MM.1S (cell line): ENCODE results near the gene TRAIP.
"Not testable (repeated sequence)": the region's sequence is repeated elsewhere in the genome, so short reads cannot be mapped to it uniquely, and the experiment has no call there.

Experiments used
- DNase-seq: peaks from one replicate; pipeline ENCODE4 v3.0.0-alpha.2; 2015
- H2AFZ ChIP-seq: fragments of 300-600 bp; sonication (generic); 2 replicates; pipeline ENCODE4 v1.6.0; 2016; ENCODE audit warnings: antibody characterized with exemption, low read length
- H3F3A ChIP-seq: fragments of 300-600 bp; sonication (generic); 2 replicates; pipeline ENCODE4 v1.6.1; 2016; ENCODE audit warnings: mild to moderate bottlenecking, antibody characterized with exemption, low read length, moderate library complexity, mixed read lengths; ENCODE audit not compliant: insufficient read depth
- H3K27ac ChIP-seq: fragments of 300-600 bp; sonication (generic); 2 replicates; pipeline ENCODE4 v1.5.1; 2016; ENCODE audit warnings: mild to moderate bottlenecking, low read length
- H3K27me3 ChIP-seq: fragments of 300-600 bp; sonication (generic); replicated peaks from 2 replicates; pipeline ENCODE4 v1.6.0; 2016; ENCODE audit warnings: low read length; ENCODE audit not compliant: insufficient read depth
- H3K36me3 ChIP-seq: fragments of 300-600 bp; sonication (generic); replicated peaks from 2 replicates; pipeline ENCODE4 v1.6.1; 2016; ENCODE audit warnings: mild to moderate bottlenecking, low read length, mixed read lengths; ENCODE audit not compliant: insufficient read depth
- H3K4me1 ChIP-seq: fragments of 300-600 bp; sonication (generic); 2 replicates; pipeline ENCODE4 v1.6.1; 2016; ENCODE audit warnings: low read length, mixed read lengths
- H3K4me2 ChIP-seq: fragments of 300-600 bp; sonication (generic); 2 replicates; pipeline ENCODE4 v1.6.0; 2016; ENCODE audit warnings: low read depth, low read length
- H3K4me3 ChIP-seq: fragments of 300-600 bp; sonication (generic); 2 replicates; pipeline ENCODE4 v1.5.1; 2016; ENCODE audit warnings: low read length, mixed read lengths
- H3K79me2 ChIP-seq: fragments of 300-600 bp; sonication (generic); 2 replicates; pipeline ENCODE4 v1.6.1; 2016; ENCODE audit warnings: mixed run types, low read length, mixed read lengths
- H3K9ac ChIP-seq: fragments of 300-600 bp; sonication (generic); 2 replicates; pipeline ENCODE4 v1.6.1; 2016; ENCODE audit warnings: low read length, mixed read lengths
- H3K9me2 ChIP-seq: fragments of 300-600 bp; sonication (generic); replicated peaks from 2 replicates; pipeline ENCODE4 v1.6.1; 2016; ENCODE audit warnings: mild to moderate bottlenecking, low read length, mixed read lengths; ENCODE audit not compliant: insufficient read depth
- H3K9me3 ChIP-seq: fragments of 300-600 bp; sonication (generic); replicated peaks from 2 replicates; pipeline ENCODE4 v1.6.1; 2016; ENCODE audit warnings: mild to moderate bottlenecking, low read length, mixed read lengths; ENCODE audit not compliant: insufficient read depth
- H4K20me1 ChIP-seq: fragments of 300-600 bp; sonication (generic); 2 replicates; pipeline ENCODE4 v1.6.1; 2016; ENCODE audit warnings: mild to moderate bottlenecking, low read length, moderate library complexity, mixed read lengths; ENCODE audit not compliant: insufficient read depth
- EZH2 ChIP-seq: fragments of 300-600 bp; sonication (generic); optimal IDR thresholded peaks from 2 replicates; pipeline ENCODE3; 2017; ENCODE audit warnings: low read depth, mild to moderate bottlenecking, antibody characterized with exemption, low read length, mixed read lengths
- EZH2phosphoT487 ChIP-seq: fragments of 300-600 bp; sonication (generic); IDR thresholded peaks from 2 replicates; pipeline ENCODE4 v1.6.1; 2018; ENCODE audit warnings: antibody characterized with exemption, low read length
- TF ChIP-seq, protein P1 (sequence below): fragments of 300-600 bp; sonication (generic); IDR thresholded peaks from 2 replicates; pipeline ENCODE4 v1.5.1; 2016; ENCODE audit warnings: antibody characterized with exemption, low read length, mixed read lengths

TRAIP gene

DNA sequence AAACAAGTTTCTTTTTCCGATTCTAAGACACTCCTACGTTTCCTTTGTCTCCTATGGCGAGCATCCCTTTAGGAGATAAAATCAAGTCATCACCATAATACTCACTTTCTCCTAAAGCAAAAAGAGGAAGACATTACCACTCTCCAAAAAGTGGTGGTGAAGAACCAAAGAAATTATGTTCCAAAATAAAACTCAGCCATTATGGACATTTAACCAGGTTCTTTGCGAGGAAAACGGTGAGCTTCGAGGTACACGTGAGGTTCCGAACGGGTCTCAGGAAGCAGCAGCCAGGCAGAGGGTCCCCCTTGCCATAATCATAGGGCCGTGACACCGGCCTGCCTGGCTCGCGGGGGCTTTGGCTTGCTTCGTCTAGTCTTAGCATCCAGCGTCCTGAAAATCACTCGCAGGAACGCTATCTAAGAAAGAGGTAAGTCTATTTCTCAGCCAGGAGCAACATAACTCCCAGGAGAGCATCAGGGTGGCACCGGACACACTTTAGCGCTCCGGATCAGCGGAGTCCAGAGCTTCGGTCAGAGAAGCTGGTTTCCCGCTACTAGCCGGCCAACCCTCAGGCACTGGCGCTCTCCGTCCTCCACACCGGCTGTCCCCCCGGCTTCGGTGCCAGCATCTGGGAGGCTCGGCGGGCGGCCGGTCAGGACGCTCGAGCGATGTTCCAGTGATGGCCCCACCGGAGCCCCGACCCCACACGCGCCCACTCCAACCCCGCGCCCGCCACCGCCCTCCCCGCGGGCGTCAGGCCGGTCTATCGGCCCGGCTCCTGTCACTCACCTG is 70.6 kb downstream of the TRAIP start:
- Histone ChIP-seq H3K4me3 (peak overlapping the region; percentile 79), H4K20me1 (no peaks in the 10 kb centered on the region), H3K9ac (peak overlapping the region; percentile 92), H3K36me3 (no peaks in the 10 kb centered on the region), H2AFZ (peak overlapping the region; percentile 81), H3K9me3 (no peaks in the 10 kb centered on the region), H3K79me2 (peaks cover 52% of the 10 kb centered on the region), H3K9me2 (no peaks in the 10 kb centered on the region), H3F3A (no peaks in the 10 kb centered on the region), H3K27ac (peak overlapping the region; percentile 58; the same call in 1 of the 2 replicates), H3K4me1 (peaks cover 6% of the 10 kb centered on the region), H3K4me2 (peak overlapping the region; percentile 89), H3K27me3 (no peaks in the 10 kb centered on the region)
- DNase-seq, result peak; percentile 28
- TF ChIP-seq, protein P1, sequence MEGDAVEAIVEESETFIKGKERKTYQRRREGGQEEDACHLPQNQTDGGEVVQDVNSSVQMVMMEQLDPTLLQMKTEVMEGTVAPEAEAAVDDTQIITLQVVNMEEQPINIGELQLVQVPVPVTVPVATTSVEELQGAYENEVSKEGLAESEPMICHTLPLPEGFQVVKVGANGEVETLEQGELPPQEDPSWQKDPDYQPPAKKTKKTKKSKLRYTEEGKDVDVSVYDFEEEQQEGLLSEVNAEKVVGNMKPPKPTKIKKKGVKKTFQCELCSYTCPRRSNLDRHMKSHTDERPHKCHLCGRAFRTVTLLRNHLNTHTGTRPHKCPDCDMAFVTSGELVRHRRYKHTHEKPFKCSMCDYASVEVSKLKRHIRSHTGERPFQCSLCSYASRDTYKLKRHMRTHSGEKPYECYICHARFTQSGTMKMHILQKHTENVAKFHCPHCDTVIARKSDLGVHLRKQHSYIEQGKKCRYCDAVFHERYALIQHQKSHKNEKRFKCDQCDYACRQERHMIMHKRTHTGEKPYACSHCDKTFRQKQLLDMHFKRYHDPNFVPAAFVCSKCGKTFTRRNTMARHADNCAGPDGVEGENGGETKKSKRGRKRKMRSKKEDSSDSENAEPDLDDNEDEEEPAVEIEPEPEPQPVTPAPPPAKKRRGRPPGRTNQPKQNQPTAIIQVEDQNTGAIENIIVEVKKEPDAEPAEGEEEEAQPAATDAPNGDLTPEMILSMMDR, result no peak
- TF ChIP-seq EZH2, result no peak
- TF ChIP-seq EZH2phosphoT487, result no peak

DNA sequence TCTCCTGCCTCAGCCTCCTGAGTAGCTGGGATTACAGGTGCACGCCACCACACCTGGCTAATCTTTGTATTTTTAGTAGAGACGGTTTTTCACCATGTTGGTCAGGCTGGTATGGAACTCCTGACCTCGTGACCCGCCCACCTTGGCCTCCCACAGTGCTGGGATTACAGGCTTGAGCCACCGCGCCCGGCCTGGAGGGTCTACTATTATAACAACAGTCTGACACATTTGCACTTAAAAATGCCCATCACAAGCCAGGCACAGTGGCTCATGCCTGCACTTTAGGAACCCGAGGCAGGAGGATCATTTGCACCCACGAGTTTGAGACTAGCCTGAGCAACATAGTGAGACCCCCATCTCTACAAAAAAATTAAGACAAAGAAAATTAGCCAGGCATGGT is 74.1 kb downstream of the TRAIP start:
- not testable (repeated sequence) for H3K9ac ChIP-seq, H3K36me3 ChIP-seq, H3K27ac ChIP-seq, H3F3A ChIP-seq, H2AFZ ChIP-seq, H3K4me3 ChIP-seq, DNase-seq, H3K27me3 ChIP-seq, H3K9me2 ChIP-seq, H4K20me1 ChIP-seq, H3K4me1 ChIP-seq, H3K4me2 ChIP-seq, H3K9me3 ChIP-seq
- peaks cover 79% of the 10 kb centered on the region for H3K79me2 ChIP-seq

DNA sequence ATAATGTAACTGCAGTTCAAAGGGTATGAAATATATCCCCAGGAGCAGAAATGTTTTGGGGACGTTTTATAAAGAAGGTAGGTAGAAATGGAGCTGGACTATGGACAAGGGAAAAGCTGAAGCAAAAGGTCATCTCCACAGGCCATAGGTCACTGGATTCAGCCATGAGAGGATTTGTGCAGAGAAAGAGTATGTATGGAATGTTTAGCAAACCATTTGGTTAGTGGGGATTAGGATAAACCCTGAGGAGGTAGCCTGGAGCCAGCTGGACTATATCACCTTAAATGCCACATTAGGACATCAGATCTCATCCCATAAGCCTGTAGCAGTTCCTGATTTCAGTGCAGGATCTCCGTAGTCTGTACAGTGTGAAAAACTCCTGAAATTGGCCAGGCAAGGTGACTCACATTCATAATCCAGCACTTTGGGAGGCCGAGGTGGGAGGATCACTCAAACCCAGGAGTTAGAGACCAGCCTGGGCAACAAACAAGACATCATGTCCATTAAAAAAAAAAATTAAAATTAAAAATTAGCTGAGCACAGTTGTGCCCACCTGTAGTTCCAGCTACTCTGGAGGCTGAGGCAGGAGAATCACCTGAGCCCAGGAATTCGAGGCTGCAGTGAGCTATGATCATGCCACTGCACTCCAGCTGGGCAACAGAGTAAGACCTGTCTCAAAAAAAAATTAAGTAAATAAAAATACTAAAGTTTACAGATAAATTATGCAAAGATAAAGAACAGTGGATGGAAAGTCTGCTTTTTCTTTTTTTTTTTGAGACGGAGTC is 74.8 kb downstream of the TRAIP start:
- H3K4me3 ChIP-seq, result no peak overlapping the region
- H3K9me2 ChIP-seq, result no peaks in the 10 kb centered on the region
- peaks cover 3% of the 10 kb centered on the region; the same call in 1 of the 2 replicates for H4K20me1 ChIP-seq
- H3K9ac ChIP-seq, result no peak overlapping the region
- no peaks in the 10 kb centered on the region for H3K27me3 ChIP-seq
- H3K36me3 ChIP-seq, result no peaks in the 10 kb centered on the region
- no peak overlapping the region for H3K27ac ChIP-seq
- TF ChIP-seq, protein P1, result no peak
- TF ChIP-seq EZH2 (no peak), EZH2phosphoT487 (no peak)
- H3K4me1 ChIP-seq, result no peaks in the 10 kb centered on the region
- H3F3A ChIP-seq, result no peaks in the 10 kb centered on the region
- no peak for DNase-seq
- no peak overlapping the region for H2AFZ ChIP-seq
- H3K79me2 ChIP-seq, result peaks cover 86% of the 10 kb centered on the region
- no peaks in the 10 kb centered on the region for H3K9me3 ChIP-seq
- no peak overlapping the region for H3K4me2 ChIP-seq

DNA sequence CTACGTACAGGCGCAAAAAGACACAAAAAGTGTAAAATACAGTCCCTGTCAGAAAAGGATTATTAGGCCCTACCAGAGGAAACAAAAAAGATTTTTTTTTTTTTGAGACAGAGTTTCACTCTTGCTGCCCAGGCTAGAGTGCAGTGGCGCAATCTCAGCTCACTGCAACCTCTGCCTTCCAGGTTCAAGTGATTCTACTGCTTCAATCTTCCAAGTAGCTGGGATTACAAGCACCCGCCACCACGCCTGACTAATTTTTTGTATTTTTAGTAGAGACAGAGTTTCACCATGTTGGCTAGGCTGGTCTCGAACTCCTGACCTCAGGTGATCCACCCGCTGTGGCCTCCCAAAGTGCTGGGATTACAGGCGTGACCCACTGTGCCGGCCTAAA is 75.4 kb downstream of the TRAIP start:
- not testable (repeated sequence) for H3K4me2 ChIP-seq, H3F3A ChIP-seq, H3K4me3 ChIP-seq, H3K36me3 ChIP-seq, H2AFZ ChIP-seq, H3K4me1 ChIP-seq, H3K27me3 ChIP-seq, H3K9me2 ChIP-seq, H3K27ac ChIP-seq, H3K9me3 ChIP-seq, DNase-seq, H3K9ac ChIP-seq, H4K20me1 ChIP-seq
- peaks cover 88% of the 10 kb centered on the region for H3K79me2 ChIP-seq
